Measurements from ENCODE around the gene PAFAH2. TPM values are rescaled to one million over a fixed set of nuclear protein-coding genes. Genes with fewer than 3 reads are reported as not detected.

Gene PAFAH2
- total and polyA plus RNA-seq, 4 donors: 9.0 to 13.8 (median 10.8) TPM

Small RNAs within 50 kb of the gene (small RNA-seq; reads per million reads assigned to genes)
- gene RF00283 (not detected), gene RF00492 (not detected), gene RNU6-110P (not detected)

Other genes with a start within 250 kb of the PAFAH2 start
- 10 to 100 TPM in 1 of 2 donors, 1 to 10 TPM in 1; 7.8 to 10.1 TPM for gene SELENON, start 197.9 kb downstream of the PAFAH2 start, total RNA-seq
- gene SELENON, start 197.9 kb downstream of the PAFAH2 start, polyA plus RNA-seq: 10 to 100 TPM in 1 of 2 donors, 1 to 10 TPM in 1; 4.3 to 16.1 TPM
- 10 to 100 TPM; 22.5 to 48.4 TPM for gene MTFR1L, start 178.1 kb downstream of the PAFAH2 start, total RNA-seq
- 10 to 100 TPM; 33.4 to 47.1 TPM for gene MTFR1L, start 178.1 kb downstream of the PAFAH2 start, polyA plus RNA-seq
- gene AUNIP, start 138.6 kb downstream of the PAFAH2 start, total RNA-seq: 1 to 10 TPM in 1 of 2 donors, not detected in 1; 9.0 TPM
- under 1 TPM; 0.18 to 0.56 TPM for gene AUNIP, start 138.6 kb downstream of the PAFAH2 start, polyA plus RNA-seq
- gene PAQR7, start 122.4 kb downstream of the PAFAH2 start, total RNA-seq: 1 to 10 TPM; 2.0 to 9.0 TPM
- 1 to 10 TPM; 1.5 to 1.6 TPM for gene PAQR7, start 122.4 kb downstream of the PAFAH2 start, polyA plus RNA-seq
- 10 to 100 TPM in 1 of 2 donors, under 1 TPM in 1; 0.75 to 40.1 TPM for gene STMN1, start 91.6 kb downstream of the PAFAH2 start, total RNA-seq
- gene STMN1, start 91.6 kb downstream of the PAFAH2 start, polyA plus RNA-seq: 10 to 100 TPM; 13.5 to 22.2 TPM
- gene EXTL1, start 23.7 kb upstream of the PAFAH2 start, total RNA-seq: under 1 TPM in 1 of 2 donors, not detected in 1; under 0.01 TPM
- gene EXTL1, start 23.7 kb upstream of the PAFAH2 start, polyA plus RNA-seq: not detected
- gene SLC30A2, start 48.1 kb upstream of the PAFAH2 start, total RNA-seq: under 1 TPM; under 0.01 to 0.05 TPM
- under 1 TPM in 1 of 2 donors, not detected in 1; 0.12 TPM for gene SLC30A2, start 48.1 kb upstream of the PAFAH2 start, polyA plus RNA-seq
- gene TRIM63, start 69.6 kb upstream of the PAFAH2 start, total RNA-seq: not detected
- gene TRIM63, start 69.6 kb upstream of the PAFAH2 start, polyA plus RNA-seq: under 1 TPM in 1 of 2 donors, not detected in 1; 0.03 TPM
- gene PDIK1L, start 113.8 kb upstream of the PAFAH2 start, total RNA-seq: 1 to 10 TPM; 6.4 to 9.2 TPM
- 1 to 10 TPM; 3.2 TPM for gene PDIK1L, start 113.8 kb upstream of the PAFAH2 start, polyA plus RNA-seq
- gene FAM110D, start 161.0 kb upstream of the PAFAH2 start, total RNA-seq: under 1 TPM; 0.14 to 0.50 TPM
- under 1 TPM; 0.10 to 0.39 TPM for gene FAM110D, start 161.0 kb upstream of the PAFAH2 start, polyA plus RNA-seq
- not detected for gene C1orf232, start 170.9 kb upstream of the PAFAH2 start, total RNA-seq
- not detected for gene C1orf232, start 170.9 kb upstream of the PAFAH2 start, polyA plus RNA-seq
- 10 to 100 TPM in 1 of 2 donors, 1 to 10 TPM in 1; 5.7 to 15.7 TPM for gene ZNF593, start 171.8 kb upstream of the PAFAH2 start, total RNA-seq
- gene ZNF593, start 171.8 kb upstream of the PAFAH2 start, polyA plus RNA-seq: 10 to 100 TPM; 44.8 to 81.4 TPM
- gene ZNF593OS, start 173.8 kb upstream of the PAFAH2 start, total RNA-seq: not detected
- gene ZNF593OS, start 173.8 kb upstream of the PAFAH2 start, polyA plus RNA-seq: under 1 TPM; 0.10 to 0.32 TPM
- 1 to 10 TPM in 1 of 2 donors, under 1 TPM in 1; 0.56 to 1.2 TPM for gene CNKSR1, start 179.4 kb upstream of the PAFAH2 start, total RNA-seq
- 1 to 10 TPM in 1 of 2 donors, under 1 TPM in 1; 0.48 to 2.2 TPM for gene CNKSR1, start 179.4 kb upstream of the PAFAH2 start, polyA plus RNA-seq
- not detected for gene CATSPER4, start 192.5 kb upstream of the PAFAH2 start, total RNA-seq
- not detected for gene CATSPER4, start 192.5 kb upstream of the PAFAH2 start, polyA plus RNA-seq
- gene CEP85, start 236.1 kb upstream of the PAFAH2 start, total RNA-seq: 10 to 100 TPM in 1 of 2 donors, 1 to 10 TPM in 1; 7.3 to 14.6 TPM
- 1 to 10 TPM; 2.6 to 3.4 TPM for gene CEP85, start 236.1 kb upstream of the PAFAH2 start, polyA plus RNA-seq

All from liver (tissue), 5 donors.